Measurements from ENCODE around the gene RRAGC. TPM values are rescaled to one million over a fixed set of nuclear protein-coding genes. Genes with fewer than 3 reads are reported as not detected.

RRAGC gene
- polyA plus RNA-seq, 1 donor from 2014 or later, result 23.6 TPM

DNA sequence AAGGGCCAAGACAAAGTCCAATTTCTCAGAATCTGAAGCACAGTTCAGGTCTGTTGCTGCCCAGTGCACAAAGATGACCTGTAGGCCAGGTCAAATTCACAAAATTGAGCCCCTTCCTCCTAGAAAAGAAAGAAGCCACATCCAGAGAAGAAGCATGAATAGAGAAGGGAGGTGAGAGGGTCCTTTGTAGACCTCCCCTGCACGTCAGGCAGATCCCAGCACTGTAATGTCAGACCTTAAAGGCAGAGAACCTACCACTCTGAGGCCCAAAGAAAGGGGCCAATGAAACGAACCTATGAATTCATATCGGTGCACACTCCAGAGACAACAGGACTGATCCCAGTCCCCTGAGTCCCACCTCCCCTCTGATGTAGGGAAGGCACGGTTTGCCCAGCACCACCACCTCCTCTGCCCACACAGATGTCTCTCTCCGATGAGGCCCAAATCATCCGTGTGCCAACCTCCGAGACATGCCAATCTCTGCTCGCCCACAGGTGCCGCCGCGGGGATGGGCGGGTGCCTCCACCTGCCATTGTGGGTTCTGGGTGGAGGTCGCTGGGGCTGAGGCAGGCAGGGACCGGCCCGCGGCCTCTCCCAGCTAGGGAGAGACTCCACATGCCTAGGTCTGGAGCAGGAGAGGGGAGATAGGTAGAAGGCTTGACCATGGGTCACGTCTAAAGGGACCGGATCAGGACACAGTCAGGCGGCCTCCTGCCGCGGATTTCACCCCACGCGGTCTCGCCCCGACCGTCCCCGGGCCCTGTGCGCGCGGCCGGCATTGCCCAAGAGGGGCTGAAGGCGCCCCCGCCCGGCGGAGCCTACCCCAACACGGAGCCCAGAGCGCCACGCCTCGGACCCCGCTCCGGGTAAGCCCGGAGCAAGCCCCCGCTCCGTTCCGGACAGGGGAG lies 42.1 kb downstream of the RRAGC start:
- no peak overlapping the region for H3K27ac ChIP-seq (ENCODE audit: low read length)
- H3K9ac ChIP-seq (ENCODE audit: low read length), result no peak overlapping the region
- no peaks in the 10 kb centered on the region for H4K20me1 ChIP-seq (ENCODE audit: insufficient read depth)
- no peaks in the 10 kb centered on the region for H3K9me3 ChIP-seq (ENCODE audit: low read length)
- H3K4me2 ChIP-seq (ENCODE audit: low read length), result no peak overlapping the region
- no peak for TF ChIP-seq TAF1 (IDR thresholded peaks at IDR 0.05; ENCODE audit: low read depth)
- TF ChIP-seq, protein P1, sequence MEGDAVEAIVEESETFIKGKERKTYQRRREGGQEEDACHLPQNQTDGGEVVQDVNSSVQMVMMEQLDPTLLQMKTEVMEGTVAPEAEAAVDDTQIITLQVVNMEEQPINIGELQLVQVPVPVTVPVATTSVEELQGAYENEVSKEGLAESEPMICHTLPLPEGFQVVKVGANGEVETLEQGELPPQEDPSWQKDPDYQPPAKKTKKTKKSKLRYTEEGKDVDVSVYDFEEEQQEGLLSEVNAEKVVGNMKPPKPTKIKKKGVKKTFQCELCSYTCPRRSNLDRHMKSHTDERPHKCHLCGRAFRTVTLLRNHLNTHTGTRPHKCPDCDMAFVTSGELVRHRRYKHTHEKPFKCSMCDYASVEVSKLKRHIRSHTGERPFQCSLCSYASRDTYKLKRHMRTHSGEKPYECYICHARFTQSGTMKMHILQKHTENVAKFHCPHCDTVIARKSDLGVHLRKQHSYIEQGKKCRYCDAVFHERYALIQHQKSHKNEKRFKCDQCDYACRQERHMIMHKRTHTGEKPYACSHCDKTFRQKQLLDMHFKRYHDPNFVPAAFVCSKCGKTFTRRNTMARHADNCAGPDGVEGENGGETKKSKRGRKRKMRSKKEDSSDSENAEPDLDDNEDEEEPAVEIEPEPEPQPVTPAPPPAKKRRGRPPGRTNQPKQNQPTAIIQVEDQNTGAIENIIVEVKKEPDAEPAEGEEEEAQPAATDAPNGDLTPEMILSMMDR (IDR thresholded peaks at IDR 0.05; ENCODE audit: poor library complexity, severe bottlenecking), result no peak
- TF ChIP-seq, protein P2, sequence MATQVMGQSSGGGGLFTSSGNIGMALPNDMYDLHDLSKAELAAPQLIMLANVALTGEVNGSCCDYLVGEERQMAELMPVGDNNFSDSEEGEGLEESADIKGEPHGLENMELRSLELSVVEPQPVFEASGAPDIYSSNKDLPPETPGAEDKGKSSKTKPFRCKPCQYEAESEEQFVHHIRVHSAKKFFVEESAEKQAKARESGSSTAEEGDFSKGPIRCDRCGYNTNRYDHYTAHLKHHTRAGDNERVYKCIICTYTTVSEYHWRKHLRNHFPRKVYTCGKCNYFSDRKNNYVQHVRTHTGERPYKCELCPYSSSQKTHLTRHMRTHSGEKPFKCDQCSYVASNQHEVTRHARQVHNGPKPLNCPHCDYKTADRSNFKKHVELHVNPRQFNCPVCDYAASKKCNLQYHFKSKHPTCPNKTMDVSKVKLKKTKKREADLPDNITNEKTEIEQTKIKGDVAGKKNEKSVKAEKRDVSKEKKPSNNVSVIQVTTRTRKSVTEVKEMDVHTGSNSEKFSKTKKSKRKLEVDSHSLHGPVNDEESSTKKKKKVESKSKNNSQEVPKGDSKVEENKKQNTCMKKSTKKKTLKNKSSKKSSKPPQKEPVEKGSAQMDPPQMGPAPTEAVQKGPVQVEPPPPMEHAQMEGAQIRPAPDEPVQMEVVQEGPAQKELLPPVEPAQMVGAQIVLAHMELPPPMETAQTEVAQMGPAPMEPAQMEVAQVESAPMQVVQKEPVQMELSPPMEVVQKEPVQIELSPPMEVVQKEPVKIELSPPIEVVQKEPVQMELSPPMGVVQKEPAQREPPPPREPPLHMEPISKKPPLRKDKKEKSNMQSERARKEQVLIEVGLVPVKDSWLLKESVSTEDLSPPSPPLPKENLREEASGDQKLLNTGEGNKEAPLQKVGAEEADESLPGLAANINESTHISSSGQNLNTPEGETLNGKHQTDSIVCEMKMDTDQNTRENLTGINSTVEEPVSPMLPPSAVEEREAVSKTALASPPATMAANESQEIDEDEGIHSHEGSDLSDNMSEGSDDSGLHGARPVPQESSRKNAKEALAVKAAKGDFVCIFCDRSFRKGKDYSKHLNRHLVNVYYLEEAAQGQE (IDR thresholded peaks at IDR 0.05; ENCODE audit: borderline replicate concordance), result no peak
- TF ChIP-seq EZH2 (IDR thresholded peaks at IDR 0.05; ENCODE audit: borderline replicate concordance, insufficient read depth, low read length, poor library complexity, severe bottlenecking), result no peak
- TF ChIP-seq RAD21 (conservative IDR thresholded peaks at IDR 0.05), result no peak
- no peak for TF ChIP-seq POLR2AphosphoS5 (IDR thresholded peaks at IDR 0.05)
- no peak for TF ChIP-seq EP300 (conservative IDR thresholded peaks at IDR 0.05; ENCODE audit: poor library complexity, severe bottlenecking)
- no peak for TF ChIP-seq MXI1 (conservative IDR thresholded peaks at IDR 0.05; ENCODE audit: poor library complexity, severe bottlenecking)
- TF ChIP-seq SMC3 (conservative IDR thresholded peaks at IDR 0.05; ENCODE audit: poor library complexity), result no peak
- H3F3A ChIP-seq (ENCODE audit: insufficient read depth, low read length, poor library complexity, severe bottlenecking), result no peaks in the 10 kb centered on the region
- peak overlapping the region; percentile 63 for H3K4me3 ChIP-seq (ENCODE audit: low read length)
- no peak overlapping the region for H2AFZ ChIP-seq (ENCODE audit: low read depth, low read length)
- H3K27me3 ChIP-seq (ENCODE audit: insufficient read depth, low read depth, low read length), result peaks cover 15% of the 10 kb centered on the region
- H3K9me2 ChIP-seq (ENCODE audit: insufficient read depth, low read length), result no peaks in the 10 kb centered on the region
- H3K79me2 ChIP-seq (replicated peaks; ENCODE audit: insufficient read depth, low read length), result no peaks in the 10 kb centered on the region
- H3K36me3 ChIP-seq (ENCODE audit: insufficient read depth, low read length), result no peaks in the 10 kb centered on the region

DNA sequence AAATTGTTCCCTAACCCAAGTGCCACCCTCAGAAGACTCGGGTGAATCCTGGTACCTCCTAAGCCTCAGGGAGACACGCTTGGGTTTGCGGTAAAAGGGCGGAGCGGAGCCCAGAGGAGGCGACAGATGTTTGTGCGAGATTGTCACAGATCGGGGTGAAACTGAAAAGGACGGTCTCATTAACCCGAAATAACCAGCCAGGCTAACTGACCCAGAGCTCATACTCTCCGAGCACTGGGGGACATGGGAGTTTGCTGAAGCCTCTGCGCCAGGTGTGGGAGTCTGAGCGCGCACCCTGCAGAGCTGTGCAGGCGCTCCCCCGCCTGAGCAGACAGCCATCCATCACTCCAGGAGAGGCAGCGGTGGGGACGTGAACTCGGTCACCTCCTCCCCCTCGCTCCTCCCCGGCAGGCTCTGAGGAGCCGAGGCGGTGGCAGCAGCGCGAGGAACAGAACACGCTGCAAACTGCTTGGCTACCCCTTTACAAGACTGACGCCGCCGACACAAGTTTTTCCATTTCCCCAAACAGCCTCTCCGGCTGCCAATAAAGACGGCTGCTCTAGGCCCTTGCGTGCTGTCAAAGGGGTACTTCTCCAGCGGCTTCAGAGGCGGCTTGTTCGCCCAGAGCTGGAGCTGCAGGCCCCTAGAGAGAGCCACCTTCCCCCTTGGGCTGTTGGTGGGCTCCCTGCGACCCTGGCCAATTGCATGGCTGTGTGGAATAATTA lies 43.5 kb downstream of the RRAGC start:
- no peak overlapping the region for H3K4me2 ChIP-seq (ENCODE audit: low read length)
- H3K27me3 ChIP-seq (ENCODE audit: insufficient read depth, low read depth, low read length), result peaks cover 15% of the 10 kb centered on the region

More for the DNA sequence above, 43.5 kb downstream of the RRAGC start:
- no peak for TF ChIP-seq SMC3 (conservative IDR thresholded peaks at IDR 0.05; ENCODE audit: poor library complexity)
- H3F3A ChIP-seq (ENCODE audit: insufficient read depth, low read length, poor library complexity, severe bottlenecking), result no peaks in the 10 kb centered on the region
- no peak overlapping the region for H2AFZ ChIP-seq (ENCODE audit: low read depth, low read length)
- no peaks in the 10 kb centered on the region for H3K36me3 ChIP-seq (ENCODE audit: insufficient read depth, low read length)
- H3K9me2 ChIP-seq (ENCODE audit: insufficient read depth, low read length), result no peaks in the 10 kb centered on the region
- no peak overlapping the region for H3K9ac ChIP-seq (ENCODE audit: low read length)
- no peaks in the 10 kb centered on the region for H3K79me2 ChIP-seq (replicated peaks; ENCODE audit: insufficient read depth, low read length)
- no peak overlapping the region for H3K27ac ChIP-seq (ENCODE audit: low read length)
- no peak overlapping the region for H3K4me3 ChIP-seq (ENCODE audit: low read length)
- H4K20me1 ChIP-seq (ENCODE audit: insufficient read depth), result no peaks in the 10 kb centered on the region
- no peaks in the 10 kb centered on the region for H3K9me3 ChIP-seq (ENCODE audit: low read length)
